ENCODE data around the gene MRTFA. TPM values are rescaled to one million over a fixed set of nuclear protein-coding genes. Genes with fewer than 3 reads are reported as not detected.
"Not testable (repeated sequence)": the region's sequence is repeated elsewhere in the genome, so short reads cannot be mapped to it uniquely, and the experiment has no call there.

The MRTFA gene
- total RNA-seq, 1 donor from 2014 or later, result 115 TPM

- H3K27me3 Mint-ChIP-seq, result no peaks in the 10 kb centered on the region
- no peaks in the 10 kb centered on the region for H3K9me3 Mint-ChIP-seq
- TF ChIP-seq, protein P1, sequence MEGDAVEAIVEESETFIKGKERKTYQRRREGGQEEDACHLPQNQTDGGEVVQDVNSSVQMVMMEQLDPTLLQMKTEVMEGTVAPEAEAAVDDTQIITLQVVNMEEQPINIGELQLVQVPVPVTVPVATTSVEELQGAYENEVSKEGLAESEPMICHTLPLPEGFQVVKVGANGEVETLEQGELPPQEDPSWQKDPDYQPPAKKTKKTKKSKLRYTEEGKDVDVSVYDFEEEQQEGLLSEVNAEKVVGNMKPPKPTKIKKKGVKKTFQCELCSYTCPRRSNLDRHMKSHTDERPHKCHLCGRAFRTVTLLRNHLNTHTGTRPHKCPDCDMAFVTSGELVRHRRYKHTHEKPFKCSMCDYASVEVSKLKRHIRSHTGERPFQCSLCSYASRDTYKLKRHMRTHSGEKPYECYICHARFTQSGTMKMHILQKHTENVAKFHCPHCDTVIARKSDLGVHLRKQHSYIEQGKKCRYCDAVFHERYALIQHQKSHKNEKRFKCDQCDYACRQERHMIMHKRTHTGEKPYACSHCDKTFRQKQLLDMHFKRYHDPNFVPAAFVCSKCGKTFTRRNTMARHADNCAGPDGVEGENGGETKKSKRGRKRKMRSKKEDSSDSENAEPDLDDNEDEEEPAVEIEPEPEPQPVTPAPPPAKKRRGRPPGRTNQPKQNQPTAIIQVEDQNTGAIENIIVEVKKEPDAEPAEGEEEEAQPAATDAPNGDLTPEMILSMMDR (IDR thresholded peaks at IDR 0.05), result no peak
- ChIA-PET POLR2A (interaction anchor here (0.9 to 2.7 kb wide), 4 partner anchors 58 to 112 kb away, joined by 3 to 23 read pairs (median 12); partner anchors contain the start of gene MRTFA), CTCF (interaction anchor here (1.0 to 12.5 kb wide), 8 partner anchors 8 to 364 kb away, joined by 3 to 215 read pairs (median 4); no protein-coding TSS in a partner anchor)
- peaks cover 4% of the 10 kb centered on the region for H3K36me3 Mint-ChIP-seq (ENCODE audit: low read depth)
- H3K27ac Mint-ChIP-seq, result peak overlapping the region; percentile 83
- H3K4me3 Mint-ChIP-seq, result peak overlapping the region; percentile 75
- intact Hi-C loops (cut with micrococcal nuclease), result no loop called here
- ATAC-seq (ENCODE audit: low read depth) (no peak), DNase-seq (no peak)
- peaks cover 61% of the 10 kb centered on the region for H3K4me1 Mint-ChIP-seq
These were observed 101.9 kb downstream of the MRTFA start for GRCh38 chr22:40534379-40535188.

DNA sequence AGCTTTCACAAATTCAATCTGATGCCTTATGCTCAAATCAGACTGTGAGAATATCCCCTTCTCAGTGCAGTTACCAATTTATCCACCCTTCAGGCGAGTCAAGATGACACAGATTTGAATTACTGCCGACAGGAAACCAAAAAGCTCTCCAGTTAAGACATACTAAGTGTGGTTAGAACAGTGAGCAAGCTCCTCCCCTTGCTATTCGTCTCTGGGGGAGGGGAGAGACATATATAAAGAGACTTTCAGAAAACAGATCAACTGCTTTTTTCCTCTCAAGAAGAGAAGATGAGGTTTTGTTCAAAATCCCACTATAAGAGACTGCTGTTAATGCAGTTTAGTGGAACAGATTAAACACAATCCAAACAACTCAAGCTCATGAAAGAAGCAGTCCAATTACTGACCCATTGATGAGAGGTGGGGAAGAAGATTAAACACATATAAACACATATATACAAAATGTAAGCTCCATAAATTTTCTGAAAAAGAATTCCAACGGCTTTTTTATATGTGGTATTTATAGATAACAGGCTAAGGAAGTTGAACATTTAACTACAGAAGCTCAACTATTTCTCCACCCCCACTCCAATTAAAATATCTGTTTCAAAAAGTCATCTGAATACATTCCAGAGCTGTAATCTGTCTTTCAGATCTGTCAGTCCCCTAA is 102.7 kb downstream of the MRTFA start:
- DNase-seq (no peak), ATAC-seq (ENCODE audit: low read depth) (peak; percentile 96)
- POLR2A ChIA-PET, result interaction anchor here (0.6 to 2.7 kb wide), 10 partner anchors 13 to 417 kb away, joined by 3 to 23 read pairs (median 4); partner anchors contain the start of genes MRTFA and RBX1
- Mint-ChIP-seq H3K27me3 (no peaks in the 10 kb centered on the region), H3K4me1 (peaks cover 61% of the 10 kb centered on the region), H3K4me3 (peak overlapping the region; percentile 75), H3K36me3 (ENCODE audit: low read depth) (peaks cover 5% of the 10 kb centered on the region), H3K27ac (peak overlapping the region; percentile 83), H3K9me3 (no peaks in the 10 kb centered on the region)
- CTCF ChIA-PET, result interaction anchor here (0.9 to 12.5 kb wide), 9 partner anchors 9 to 365 kb away, joined by 3 to 215 read pairs (median 4); no protein-coding TSS in a partner anchor
- TF ChIP-seq, protein P1 (IDR thresholded peaks at IDR 0.05), result no peak
- intact Hi-C loops (cut with micrococcal nuclease), result loop anchor here (1.0 to 2.0 kb wide), 2 partner anchors 9 to 59 kb away; no protein-coding TSS in a partner anchor

DNA sequence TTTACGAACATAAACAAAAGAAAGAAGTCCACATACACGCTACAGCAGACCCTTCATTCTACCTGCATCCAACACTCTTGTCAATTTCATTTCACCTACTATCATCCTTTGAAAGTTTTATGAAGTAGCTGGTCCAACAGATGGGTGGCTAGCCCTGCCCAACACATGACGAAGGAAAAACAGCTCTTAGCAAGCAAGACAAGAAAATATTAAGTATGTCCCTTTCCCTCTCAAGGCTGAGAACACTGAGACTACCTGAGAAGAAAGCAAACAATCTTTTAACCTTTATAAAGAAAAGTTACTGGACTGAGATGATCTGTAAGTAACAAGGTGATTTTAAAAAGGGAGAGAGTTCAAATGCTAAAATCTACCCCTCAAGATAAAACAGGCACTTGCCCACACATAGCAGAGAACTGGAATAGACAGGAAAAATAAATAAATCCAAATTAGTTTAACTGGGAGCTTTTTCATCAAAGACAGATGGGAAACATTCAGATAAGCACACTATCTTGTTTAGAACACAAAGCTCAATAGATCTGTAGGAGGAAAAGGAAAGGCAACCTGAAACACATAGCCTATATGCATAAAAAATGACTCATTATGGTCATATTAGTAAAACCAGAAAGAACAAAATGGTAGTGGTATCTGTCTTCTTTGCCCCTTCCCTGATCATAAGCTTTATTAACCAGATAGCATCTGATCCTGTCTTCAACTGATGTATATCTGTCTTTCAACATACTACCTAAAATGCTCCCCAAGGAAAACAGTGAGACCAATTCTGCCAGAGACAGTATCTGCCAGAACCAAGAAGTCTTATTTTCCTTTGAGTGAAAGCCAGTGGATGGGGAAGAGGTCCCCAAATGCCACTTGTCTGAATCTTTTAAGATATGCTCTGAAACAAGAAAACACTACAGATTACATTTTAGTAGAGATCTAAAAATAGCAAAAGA is 104.3 kb downstream of the MRTFA start:
- H3K4me1 Mint-ChIP-seq, result peaks cover 66% of the 10 kb centered on the region

GRCh38 chr22:40530391-40530790 is 106.1 kb downstream of the MRTFA start:
- DNase-seq; H3K27ac Mint-ChIP-seq; intact Hi-C loops (cut with micrococcal nuclease); ATAC-seq (ENCODE audit: low read depth); H3K27me3 Mint-ChIP-seq; H3K9me3 Mint-ChIP-seq; H3K36me3 Mint-ChIP-seq (ENCODE audit: low read depth): not testable (repeated sequence)
- peaks cover 78% of the 10 kb centered on the region for H3K4me1 Mint-ChIP-seq
- POLR2A ChIA-PET, result interaction anchor here (0.6 to 2.0 kb wide), 5 partner anchors 62 to 229 kb away, joined by 3 to 6 read pairs (median 4); partner anchors contain the start of gene MRTFA
- CTCF ChIA-PET, result interaction anchor here (1.2 to 12.5 kb wide), 4 partner anchors 10 to 118 kb away, joined by 3 to 215 read pairs (median 4); no protein-coding TSS in a partner anchor
- peak overlapping the region; percentile 33 for H3K4me3 Mint-ChIP-seq

More for the DNA sequence above, 104.3 kb downstream of the MRTFA start:
- intact Hi-C loops (cut with micrococcal nuclease), result loop anchor here (2.0 kb wide), 1 partner anchor 61 kb away; no protein-coding TSS in a partner anchor
- DNase-seq (no peak), ATAC-seq (ENCODE audit: low read depth) (no peak)
- H3K27ac Mint-ChIP-seq, result peak overlapping the region; percentile 36
- no peaks in the 10 kb centered on the region for H3K9me3 Mint-ChIP-seq
- H3K27me3 Mint-ChIP-seq, result no peaks in the 10 kb centered on the region
- peaks cover 9% of the 10 kb centered on the region for H3K36me3 Mint-ChIP-seq (ENCODE audit: low read depth)
- TF ChIP-seq, protein P1 (IDR thresholded peaks at IDR 0.05), result no peak
- H3K4me3 Mint-ChIP-seq, result peak overlapping the region; percentile 68
- POLR2A ChIA-PET, result interaction anchor here (0.5 to 1.5 kb wide), 5 partner anchors 16 to 288 kb away, joined by 3 to 4 read pairs (median 3); no protein-coding TSS in a partner anchor
- CTCF ChIA-PET, result interaction anchor here (1.3 to 12.5 kb wide), 3 partner anchors 8 to 227 kb away, joined by 3 to 215 read pairs (median 19); no protein-coding TSS in a partner anchor

Measured in activated B cell treated with CpG ODN at 0.5 μM for 24 hours (primary cell).